Panc1 (cell line): ENCODE data around the gene IFIT1B.

Source experiments
- POLR2AphosphoS5 ChIP-seq: IDR thresholded peaks from 2 replicates; pipeline ENCODE4 v1.6.1; 2012; ENCODE audit warnings: mild to moderate bottlenecking, low read depth, low read length, moderate library complexity
- SIN3A ChIP-seq: IDR thresholded peaks from 2 replicates; pipeline ENCODE4 v1.6.1; 2012; ENCODE audit warnings: low read depth, mild to moderate bottlenecking, low read length, moderate library complexity, borderline replicate concordance; ENCODE audit not compliant: insufficient read depth
- TF ChIP-seq, protein P1 (sequence below): fragments of 450-650 bp; IDR thresholded peaks from 2 replicates; pipeline ENCODE4 v1.5.1; 2017; ENCODE audit warnings: mild to moderate bottlenecking
- TF ChIP-seq, protein P2 (sequence below), 2 experiments: IDR thresholded peaks; 2 replicates each; pipeline ENCODE4 v1.6.1; 2011 to 2012; ENCODE audit warnings: low read depth in 2 of 2, control low read depth in 1 of 2, low read length in 1 of 2, mild to moderate bottlenecking in 1 of 2, moderate library complexity in 1 of 2; ENCODE audit not compliant: insufficient read depth in 1 of 2

DNA sequence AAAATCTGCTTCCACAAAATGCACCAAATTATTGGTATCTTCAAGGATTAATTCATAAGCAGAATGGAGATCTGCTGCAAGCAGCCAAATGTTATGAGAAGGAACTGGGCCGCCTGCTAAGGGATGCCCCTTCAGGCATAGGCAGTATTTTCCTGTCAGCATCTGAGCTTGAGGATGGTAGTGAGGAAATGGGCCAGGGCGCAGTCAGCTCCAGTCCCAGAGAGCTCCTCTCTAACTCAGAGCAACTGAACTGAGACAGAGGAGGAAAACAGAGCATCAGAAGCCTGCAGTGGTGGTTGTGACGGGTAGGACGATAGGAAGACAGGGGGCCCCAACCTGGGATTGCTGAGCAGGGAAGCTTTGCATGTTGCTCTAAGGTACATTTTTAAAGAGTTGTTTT lies 38.0 kb upstream of the IFIT1B start:
- no peak for TF ChIP-seq POLR2AphosphoS5
- TF ChIP-seq, protein P1, sequence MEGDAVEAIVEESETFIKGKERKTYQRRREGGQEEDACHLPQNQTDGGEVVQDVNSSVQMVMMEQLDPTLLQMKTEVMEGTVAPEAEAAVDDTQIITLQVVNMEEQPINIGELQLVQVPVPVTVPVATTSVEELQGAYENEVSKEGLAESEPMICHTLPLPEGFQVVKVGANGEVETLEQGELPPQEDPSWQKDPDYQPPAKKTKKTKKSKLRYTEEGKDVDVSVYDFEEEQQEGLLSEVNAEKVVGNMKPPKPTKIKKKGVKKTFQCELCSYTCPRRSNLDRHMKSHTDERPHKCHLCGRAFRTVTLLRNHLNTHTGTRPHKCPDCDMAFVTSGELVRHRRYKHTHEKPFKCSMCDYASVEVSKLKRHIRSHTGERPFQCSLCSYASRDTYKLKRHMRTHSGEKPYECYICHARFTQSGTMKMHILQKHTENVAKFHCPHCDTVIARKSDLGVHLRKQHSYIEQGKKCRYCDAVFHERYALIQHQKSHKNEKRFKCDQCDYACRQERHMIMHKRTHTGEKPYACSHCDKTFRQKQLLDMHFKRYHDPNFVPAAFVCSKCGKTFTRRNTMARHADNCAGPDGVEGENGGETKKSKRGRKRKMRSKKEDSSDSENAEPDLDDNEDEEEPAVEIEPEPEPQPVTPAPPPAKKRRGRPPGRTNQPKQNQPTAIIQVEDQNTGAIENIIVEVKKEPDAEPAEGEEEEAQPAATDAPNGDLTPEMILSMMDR = no peak
- TF ChIP-seq SIN3A = no peak
- TF ChIP-seq, protein P2, sequence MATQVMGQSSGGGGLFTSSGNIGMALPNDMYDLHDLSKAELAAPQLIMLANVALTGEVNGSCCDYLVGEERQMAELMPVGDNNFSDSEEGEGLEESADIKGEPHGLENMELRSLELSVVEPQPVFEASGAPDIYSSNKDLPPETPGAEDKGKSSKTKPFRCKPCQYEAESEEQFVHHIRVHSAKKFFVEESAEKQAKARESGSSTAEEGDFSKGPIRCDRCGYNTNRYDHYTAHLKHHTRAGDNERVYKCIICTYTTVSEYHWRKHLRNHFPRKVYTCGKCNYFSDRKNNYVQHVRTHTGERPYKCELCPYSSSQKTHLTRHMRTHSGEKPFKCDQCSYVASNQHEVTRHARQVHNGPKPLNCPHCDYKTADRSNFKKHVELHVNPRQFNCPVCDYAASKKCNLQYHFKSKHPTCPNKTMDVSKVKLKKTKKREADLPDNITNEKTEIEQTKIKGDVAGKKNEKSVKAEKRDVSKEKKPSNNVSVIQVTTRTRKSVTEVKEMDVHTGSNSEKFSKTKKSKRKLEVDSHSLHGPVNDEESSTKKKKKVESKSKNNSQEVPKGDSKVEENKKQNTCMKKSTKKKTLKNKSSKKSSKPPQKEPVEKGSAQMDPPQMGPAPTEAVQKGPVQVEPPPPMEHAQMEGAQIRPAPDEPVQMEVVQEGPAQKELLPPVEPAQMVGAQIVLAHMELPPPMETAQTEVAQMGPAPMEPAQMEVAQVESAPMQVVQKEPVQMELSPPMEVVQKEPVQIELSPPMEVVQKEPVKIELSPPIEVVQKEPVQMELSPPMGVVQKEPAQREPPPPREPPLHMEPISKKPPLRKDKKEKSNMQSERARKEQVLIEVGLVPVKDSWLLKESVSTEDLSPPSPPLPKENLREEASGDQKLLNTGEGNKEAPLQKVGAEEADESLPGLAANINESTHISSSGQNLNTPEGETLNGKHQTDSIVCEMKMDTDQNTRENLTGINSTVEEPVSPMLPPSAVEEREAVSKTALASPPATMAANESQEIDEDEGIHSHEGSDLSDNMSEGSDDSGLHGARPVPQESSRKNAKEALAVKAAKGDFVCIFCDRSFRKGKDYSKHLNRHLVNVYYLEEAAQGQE (IDR thresholded peaks at IDR 0.05; ENCODE audit: insufficient read depth in 1 of 2, low read depth in 2 of 2, low read length in 1 of 2) = no peak
